Bronchial epithelial cell (primary cell): ENCODE data around the gene ZNF429. TPM values are rescaled to one million over a fixed set of nuclear protein-coding genes. Genes with fewer than 3 reads are reported as not detected.

Experiments used
- DNase-seq: peaks from one replicate; pipeline ENCODE4 v3.0.0-alpha.2; 2010; ENCODE audit warnings: low read depth
- FAIRE-seq: peaks from 2 replicates; lab custom pipeline; 2011; peaks lifted over from hg19 to GRCh38; lab: Jason Lieb, UNC
- H3K27me3 ChIP-seq: 2 replicates; pipeline ENCODE4 v1.5.1; 2011; ENCODE audit warnings: low read length; ENCODE audit not compliant: control insufficient read depth, insufficient read depth
- H3K36me3 ChIP-seq: 2 replicates; pipeline ENCODE4 v1.5.1; 2011; ENCODE audit warnings: low read length; ENCODE audit not compliant: control insufficient read depth, insufficient read depth
- H3K4me3 ChIP-seq: 2 replicates; pipeline ENCODE4 v1.5.1; 2011; ENCODE audit warnings: mild to moderate bottlenecking, low read depth, low read length, control low read depth
- total RNA-seq: library from RNA; depleted of rRNA; stranded (reverse); fragments of >200 nt; gene quantifications from 2 replicates; pipeline ENCODE4 v1.2.1, GENCODE V29; 2014
- TF ChIP-seq, protein P1 (sequence below): IDR thresholded peaks from 2 replicates; pipeline ENCODE4 v1.5.1; 2011; ENCODE audit warnings: mild to moderate bottlenecking, moderate library complexity, low read length, control low read depth, inconsistent platforms; ENCODE audit not compliant: insufficient read depth, severe bottlenecking

Gene ZNF429
- 2.6 and 7.0 TPM in 2 replicates for total RNA-seq

DNA sequence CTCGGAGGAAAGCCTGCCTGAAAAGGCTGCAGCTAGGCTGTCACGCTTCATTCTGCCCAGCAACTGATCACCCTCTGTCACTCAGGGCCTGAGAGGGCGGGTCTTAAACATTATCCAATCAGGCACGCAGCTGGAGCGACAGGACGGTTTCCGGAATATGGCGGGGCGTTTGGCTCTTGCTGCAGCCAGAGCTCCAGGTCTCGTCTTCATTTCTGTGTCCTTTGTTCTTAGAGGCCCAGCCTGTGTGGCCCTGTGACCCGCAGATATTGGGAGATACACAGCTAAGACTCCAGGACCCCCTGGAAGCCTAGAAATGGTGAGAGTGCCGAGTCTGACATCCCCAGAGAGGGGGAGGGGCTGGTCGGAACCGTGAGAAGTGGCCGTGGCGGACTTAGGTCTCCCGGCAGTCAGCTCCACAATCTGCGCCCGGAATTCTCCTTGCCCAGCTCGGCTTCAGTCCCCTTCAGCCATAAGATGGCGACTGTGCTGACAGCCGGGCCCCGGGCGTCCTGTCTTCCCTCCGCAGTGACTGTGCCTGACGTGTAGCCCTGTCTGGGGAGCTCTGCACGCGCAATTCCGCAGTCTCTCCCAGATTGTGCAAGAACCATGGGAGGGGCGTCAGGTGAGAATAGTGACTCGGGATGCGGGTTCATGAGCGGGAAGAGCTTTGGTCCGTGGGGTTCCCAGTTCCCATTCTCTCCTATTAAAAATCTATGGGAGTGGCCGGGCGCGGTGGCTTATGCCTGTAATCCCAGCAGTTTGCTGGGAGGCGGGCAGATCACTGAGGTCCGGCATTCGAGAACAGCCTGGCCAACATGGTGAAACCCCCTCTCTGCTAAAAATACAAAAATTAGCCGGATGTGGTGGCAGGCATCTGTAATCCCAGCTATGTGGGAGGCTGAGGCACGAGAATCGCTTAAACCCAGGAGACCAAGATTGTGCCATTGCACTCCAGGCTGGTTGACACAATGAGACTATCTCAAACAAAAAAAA is at the start of gene ZNF429:
ZNF429 (plus strand) TSS at position 144 of the 993 bp plus-strand sequence; CDS start at position 314, 170 bp downstream.
- TF ChIP-seq, protein P1, sequence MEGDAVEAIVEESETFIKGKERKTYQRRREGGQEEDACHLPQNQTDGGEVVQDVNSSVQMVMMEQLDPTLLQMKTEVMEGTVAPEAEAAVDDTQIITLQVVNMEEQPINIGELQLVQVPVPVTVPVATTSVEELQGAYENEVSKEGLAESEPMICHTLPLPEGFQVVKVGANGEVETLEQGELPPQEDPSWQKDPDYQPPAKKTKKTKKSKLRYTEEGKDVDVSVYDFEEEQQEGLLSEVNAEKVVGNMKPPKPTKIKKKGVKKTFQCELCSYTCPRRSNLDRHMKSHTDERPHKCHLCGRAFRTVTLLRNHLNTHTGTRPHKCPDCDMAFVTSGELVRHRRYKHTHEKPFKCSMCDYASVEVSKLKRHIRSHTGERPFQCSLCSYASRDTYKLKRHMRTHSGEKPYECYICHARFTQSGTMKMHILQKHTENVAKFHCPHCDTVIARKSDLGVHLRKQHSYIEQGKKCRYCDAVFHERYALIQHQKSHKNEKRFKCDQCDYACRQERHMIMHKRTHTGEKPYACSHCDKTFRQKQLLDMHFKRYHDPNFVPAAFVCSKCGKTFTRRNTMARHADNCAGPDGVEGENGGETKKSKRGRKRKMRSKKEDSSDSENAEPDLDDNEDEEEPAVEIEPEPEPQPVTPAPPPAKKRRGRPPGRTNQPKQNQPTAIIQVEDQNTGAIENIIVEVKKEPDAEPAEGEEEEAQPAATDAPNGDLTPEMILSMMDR: peak; percentile 3
- no peak for FAIRE-seq
- H3K36me3 ChIP-seq: peaks cover 1% of the 10 kb centered on the region
- peak; percentile 87 for DNase-seq
- H3K27me3 ChIP-seq: no peaks in the 10 kb centered on the region
- H3K4me3 ChIP-seq: peak within 1 kb of the TSS; percentile 81

DNA sequence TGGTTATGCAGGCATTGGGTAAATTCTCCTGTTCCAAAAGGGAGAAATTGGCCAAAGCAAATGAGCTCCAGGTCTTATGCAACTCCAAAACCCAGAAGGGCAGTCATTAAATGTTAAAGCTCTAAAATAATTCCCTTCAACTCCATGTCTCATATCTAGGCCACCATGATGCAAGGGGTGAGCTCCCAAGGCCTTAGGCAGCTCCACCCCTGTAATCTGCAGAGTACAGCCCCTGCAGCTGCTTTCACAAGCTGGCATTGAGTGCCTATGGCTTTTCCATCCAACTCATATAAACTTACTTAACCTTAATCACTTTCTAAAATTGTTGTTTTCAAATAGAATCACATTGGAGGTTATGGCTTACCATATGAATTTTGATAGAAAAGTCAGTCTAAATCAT is 44.7 kb upstream of the ZNF429 start:
- TF ChIP-seq, protein P1: no peak
- FAIRE-seq (no peak), DNase-seq (no peak)
- Histone ChIP-seq H3K36me3 (no peaks in the 10 kb centered on the region), H3K4me3 (no peak overlapping the region), H3K27me3 (no peaks in the 10 kb centered on the region)

DNA sequence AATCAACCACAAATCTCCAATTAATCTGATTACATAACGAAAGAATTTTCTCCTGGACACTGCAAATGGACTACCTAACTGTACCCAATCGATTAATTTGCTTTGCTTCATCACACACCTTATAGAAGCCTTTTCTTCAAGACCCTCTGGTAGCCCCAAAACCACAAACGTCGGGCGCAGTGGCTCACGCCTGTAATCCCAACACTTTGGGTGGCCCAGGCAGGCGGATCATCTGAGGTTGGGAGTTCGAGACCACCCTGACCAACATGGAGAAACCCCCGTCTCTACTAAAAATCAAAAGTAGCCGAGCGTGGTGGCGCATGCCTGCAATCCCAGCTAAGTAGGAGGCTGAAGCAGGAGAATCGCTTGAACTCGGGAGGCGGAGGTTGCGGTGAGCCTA is 42.9 kb upstream of the ZNF429 start:
- no peak for DNase-seq
- Histone ChIP-seq H3K36me3 (no peaks in the 10 kb centered on the region), H3K27me3 (no peaks in the 10 kb centered on the region), H3K4me3 (no peak overlapping the region)
- TF ChIP-seq, protein P1: no peak
- FAIRE-seq: no peak

DNA sequence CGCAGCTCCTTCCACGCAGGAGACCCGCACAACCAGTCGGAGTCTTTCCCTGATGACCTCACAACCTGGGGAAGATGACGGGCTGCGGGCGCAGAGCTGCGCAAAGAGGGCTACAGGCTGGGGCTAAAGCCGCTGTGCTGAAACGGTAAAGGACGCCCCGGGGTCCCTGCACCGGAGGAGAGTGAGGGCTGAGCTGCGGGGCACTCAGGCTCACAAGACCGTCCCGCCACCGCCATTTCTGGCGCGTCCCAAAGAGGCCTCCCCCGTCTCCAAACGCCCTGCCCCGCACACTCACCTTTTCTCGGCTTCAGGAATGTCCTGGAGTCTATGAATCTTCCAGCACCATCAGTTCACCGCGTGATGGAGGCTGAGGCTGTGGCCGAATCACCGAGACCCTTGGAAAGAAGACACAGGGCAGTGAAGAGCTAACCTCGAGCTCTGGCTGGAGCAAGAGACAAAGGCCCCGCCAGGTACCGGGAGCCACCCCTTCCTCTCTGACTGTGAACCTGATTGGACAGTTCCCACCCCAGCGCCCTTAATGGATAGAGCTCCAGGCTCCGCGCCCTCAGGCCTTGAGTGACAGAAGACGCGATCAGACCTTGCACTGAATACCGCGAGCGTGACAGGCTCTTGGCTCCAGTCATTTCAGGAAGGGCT is 41.8 kb upstream of the ZNF429 start:
- H3K36me3 ChIP-seq: no peaks in the 10 kb centered on the region
- DNase-seq (no peak), FAIRE-seq (no peak)
- no peaks in the 10 kb centered on the region for H3K27me3 ChIP-seq
- TF ChIP-seq, protein P1: no peak
- no peak overlapping the region for H3K4me3 ChIP-seq

DNA sequence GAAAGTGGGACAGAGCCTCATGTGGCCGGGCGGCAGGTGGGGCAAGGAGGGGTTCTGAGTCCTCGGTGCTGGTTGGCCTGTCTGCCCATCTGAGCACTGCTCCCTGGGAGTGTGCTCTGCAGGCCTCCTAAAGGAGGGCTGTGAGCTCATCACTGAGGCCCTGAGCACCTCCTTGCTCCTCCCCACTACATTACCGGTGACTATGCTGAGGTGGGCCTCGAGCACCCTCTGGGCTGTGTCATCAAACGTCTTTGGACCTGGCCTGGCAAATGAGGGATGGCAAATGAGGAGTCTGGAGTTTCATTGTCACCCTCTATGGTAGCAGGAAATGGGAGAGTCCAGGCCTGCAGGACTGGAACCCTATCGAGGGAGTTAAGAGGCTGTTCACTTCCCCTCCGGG is 38.8 kb upstream of the ZNF429 start:
- H3K4me3 ChIP-seq: no peak overlapping the region
- no peak for FAIRE-seq
- H3K27me3 ChIP-seq: no peaks in the 10 kb centered on the region
- no peak for DNase-seq
- TF ChIP-seq, protein P1: no peak
- no peaks in the 10 kb centered on the region for H3K36me3 ChIP-seq
